ENCODE measurements around the gene ACTL10.
A peak's percentile ranks its signal among the peaks of the same experiment; 100 is the strongest.

Gene ACTL10

GRCh38 chr20:33677991-33678702, 11.4 kb downstream of the ACTL10 start:
- DNase-seq (ENCODE audit: low read depth) = no peak

- DNase-seq (ENCODE audit: low read depth) = no peak
Measured at GRCh38 chr20:33679758-33680485, 13.2 kb downstream of the ACTL10 start.

- peak; percentile 82 for DNase-seq (ENCODE audit: low read depth)
Measured at GRCh38 chr20:33680686-33681085, 13.9 kb downstream of the ACTL10 start.

GRCh38 chr20:33681288-33681687, 14.5 kb downstream of the ACTL10 start:
- no peak for DNase-seq (ENCODE audit: low read depth)

- no peak for DNase-seq (ENCODE audit: low read depth)
Measured at GRCh38 chr20:33681728-33682353, 15.1 kb downstream of the ACTL10 start.

- no peak for DNase-seq (ENCODE audit: low read depth)
Measured at GRCh38 chr20:33684533-33685327, 18.0 kb downstream of the ACTL10 start.

GRCh38 chr20:33685328-33686099, 18.8 kb downstream of the ACTL10 start:
- DNase-seq (ENCODE audit: low read depth) = no peak

- peak; percentile 88 for DNase-seq (ENCODE audit: low read depth)
Measured at GRCh38 chr20:33686100-33686983, 19.6 kb downstream of the ACTL10 start, which contains the start of gene E2F1. Gene E2F1 (minus strand): TSS chr20:33686385. CDS start chr20:33686264, 121 bp downstream.

GRCh38 chr20:33686984-33687366, 20.2 kb downstream of the ACTL10 start:
- DNase-seq (ENCODE audit: low read depth) = no peak

- DNase-seq (ENCODE audit: low read depth) = no peak
Measured at GRCh38 chr20:33687370-33687915, 20.7 kb downstream of the ACTL10 start.

GRCh38 chr20:33687993-33688937, 21.5 kb downstream of the ACTL10 start:
- no peak for DNase-seq (ENCODE audit: low read depth)

- no peak for DNase-seq (ENCODE audit: low read depth)
Measured at GRCh38 chr20:33688938-33689424, 22.2 kb downstream of the ACTL10 start.

- DNase-seq (ENCODE audit: low read depth) = no peak
Measured at GRCh38 chr20:33689493-33689892, 22.8 kb downstream of the ACTL10 start.

- no peak for DNase-seq (ENCODE audit: low read depth)
Measured at GRCh38 chr20:33689973-33690372, 23.2 kb downstream of the ACTL10 start.

- no peak for DNase-seq (ENCODE audit: low read depth)
Measured at GRCh38 chr20:33693289-33693688, 26.5 kb downstream of the ACTL10 start.

- no peak for DNase-seq (ENCODE audit: low read depth)
Measured at GRCh38 chr20:33693741-33694638, 27.2 kb downstream of the ACTL10 start.

GRCh38 chr20:33694639-33695012, 27.9 kb downstream of the ACTL10 start:
- no peak for DNase-seq (ENCODE audit: low read depth)

GRCh38 chr20:33696448-33696847, 29.7 kb downstream of the ACTL10 start:
- no peak for DNase-seq (ENCODE audit: low read depth)
